HL-60 (cell line): ENCODE data around the gene PSAP.

Source experiments
- DNase-seq, 2 experiments: peaks; one replicate each; pipeline ENCODE4 v3.0.0-alpha.2; 2010 to 2020; ENCODE audit warnings: low read depth in 1 of 2, low spot score in 1 of 2
- H3K27ac ChIP-seq: fragments of 250-450 bp; sonication (Bioruptor Pico); replicated peaks from 2 replicates; pipeline ENCODE4 v1.5.1; 2020; ENCODE audit warnings: mild to moderate bottlenecking, moderate library complexity
- H3K27me3 ChIP-seq: fragments of 250-450 bp; sonication (Bioruptor Pico); 2 replicates; pipeline ENCODE4 v1.5.1; 2021; ENCODE audit warnings: mild to moderate bottlenecking, moderate library complexity; ENCODE audit not compliant: insufficient read depth, poor library complexity, severe bottlenecking
- H3K4me3 ChIP-seq: replicated peaks from 2 replicates; pipeline ENCODE4 v1.5.1; 2011; ENCODE audit warnings: mild to moderate bottlenecking, control low read depth, low read length; ENCODE audit not compliant: insufficient read depth
- GABPA ChIP-seq: IDR thresholded peaks from 2 replicates; pipeline ENCODE4 v1.6.1; 2012; ENCODE audit warnings: low read depth
- POLR2AphosphoS5 ChIP-seq: IDR thresholded peaks from 2 replicates; pipeline ENCODE4 v1.6.1; 2012; ENCODE audit warnings: low read depth
- SPI1 ChIP-seq: IDR thresholded peaks from 2 replicates; pipeline ENCODE4 v1.6.1; 2012; ENCODE audit warnings: low read depth, mild to moderate bottlenecking, borderline replicate concordance
- TF ChIP-seq, protein P1 (sequence below): IDR thresholded peaks from one replicate; pipeline ENCODE4 v1.5.1; 2011; ENCODE audit warnings: low read length, control low read depth, inconsistent platforms; ENCODE audit not compliant: insufficient read depth
- TF ChIP-seq, protein P2 (sequence below): IDR thresholded peaks from 2 replicates; pipeline ENCODE4 v1.6.1; 2012; ENCODE audit warnings: low read depth; ENCODE audit not compliant: insufficient replicate concordance

Gene PSAP

DNA sequence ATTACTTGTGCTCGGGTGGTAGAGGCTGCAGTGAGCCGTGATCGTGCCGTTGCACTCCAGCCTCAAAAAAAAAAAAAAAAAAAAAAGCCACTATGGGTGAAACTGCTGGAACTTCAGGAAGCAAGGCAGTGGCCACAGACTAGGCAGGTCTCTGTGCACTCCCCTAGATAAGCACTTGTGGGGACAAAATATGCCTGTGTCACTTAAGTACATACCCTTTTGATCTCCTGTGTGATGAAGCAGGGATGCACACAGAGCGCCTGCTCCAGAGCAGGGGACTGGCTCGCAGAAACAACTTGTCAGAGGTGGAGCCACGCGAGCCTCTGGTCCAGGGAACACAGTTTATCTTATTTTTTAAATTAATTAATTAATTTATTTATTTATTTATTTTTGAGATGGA is 42.9 kb upstream of the PSAP start:
- no peak overlapping the region for H3K27ac ChIP-seq
- TF ChIP-seq POLR2AphosphoS5 (no peak), SPI1 (no peak), GABPA (no peak)
- TF ChIP-seq, protein P1, sequence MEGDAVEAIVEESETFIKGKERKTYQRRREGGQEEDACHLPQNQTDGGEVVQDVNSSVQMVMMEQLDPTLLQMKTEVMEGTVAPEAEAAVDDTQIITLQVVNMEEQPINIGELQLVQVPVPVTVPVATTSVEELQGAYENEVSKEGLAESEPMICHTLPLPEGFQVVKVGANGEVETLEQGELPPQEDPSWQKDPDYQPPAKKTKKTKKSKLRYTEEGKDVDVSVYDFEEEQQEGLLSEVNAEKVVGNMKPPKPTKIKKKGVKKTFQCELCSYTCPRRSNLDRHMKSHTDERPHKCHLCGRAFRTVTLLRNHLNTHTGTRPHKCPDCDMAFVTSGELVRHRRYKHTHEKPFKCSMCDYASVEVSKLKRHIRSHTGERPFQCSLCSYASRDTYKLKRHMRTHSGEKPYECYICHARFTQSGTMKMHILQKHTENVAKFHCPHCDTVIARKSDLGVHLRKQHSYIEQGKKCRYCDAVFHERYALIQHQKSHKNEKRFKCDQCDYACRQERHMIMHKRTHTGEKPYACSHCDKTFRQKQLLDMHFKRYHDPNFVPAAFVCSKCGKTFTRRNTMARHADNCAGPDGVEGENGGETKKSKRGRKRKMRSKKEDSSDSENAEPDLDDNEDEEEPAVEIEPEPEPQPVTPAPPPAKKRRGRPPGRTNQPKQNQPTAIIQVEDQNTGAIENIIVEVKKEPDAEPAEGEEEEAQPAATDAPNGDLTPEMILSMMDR = no peak
- TF ChIP-seq, protein P2, sequence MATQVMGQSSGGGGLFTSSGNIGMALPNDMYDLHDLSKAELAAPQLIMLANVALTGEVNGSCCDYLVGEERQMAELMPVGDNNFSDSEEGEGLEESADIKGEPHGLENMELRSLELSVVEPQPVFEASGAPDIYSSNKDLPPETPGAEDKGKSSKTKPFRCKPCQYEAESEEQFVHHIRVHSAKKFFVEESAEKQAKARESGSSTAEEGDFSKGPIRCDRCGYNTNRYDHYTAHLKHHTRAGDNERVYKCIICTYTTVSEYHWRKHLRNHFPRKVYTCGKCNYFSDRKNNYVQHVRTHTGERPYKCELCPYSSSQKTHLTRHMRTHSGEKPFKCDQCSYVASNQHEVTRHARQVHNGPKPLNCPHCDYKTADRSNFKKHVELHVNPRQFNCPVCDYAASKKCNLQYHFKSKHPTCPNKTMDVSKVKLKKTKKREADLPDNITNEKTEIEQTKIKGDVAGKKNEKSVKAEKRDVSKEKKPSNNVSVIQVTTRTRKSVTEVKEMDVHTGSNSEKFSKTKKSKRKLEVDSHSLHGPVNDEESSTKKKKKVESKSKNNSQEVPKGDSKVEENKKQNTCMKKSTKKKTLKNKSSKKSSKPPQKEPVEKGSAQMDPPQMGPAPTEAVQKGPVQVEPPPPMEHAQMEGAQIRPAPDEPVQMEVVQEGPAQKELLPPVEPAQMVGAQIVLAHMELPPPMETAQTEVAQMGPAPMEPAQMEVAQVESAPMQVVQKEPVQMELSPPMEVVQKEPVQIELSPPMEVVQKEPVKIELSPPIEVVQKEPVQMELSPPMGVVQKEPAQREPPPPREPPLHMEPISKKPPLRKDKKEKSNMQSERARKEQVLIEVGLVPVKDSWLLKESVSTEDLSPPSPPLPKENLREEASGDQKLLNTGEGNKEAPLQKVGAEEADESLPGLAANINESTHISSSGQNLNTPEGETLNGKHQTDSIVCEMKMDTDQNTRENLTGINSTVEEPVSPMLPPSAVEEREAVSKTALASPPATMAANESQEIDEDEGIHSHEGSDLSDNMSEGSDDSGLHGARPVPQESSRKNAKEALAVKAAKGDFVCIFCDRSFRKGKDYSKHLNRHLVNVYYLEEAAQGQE = no peak
- no peak for DNase-seq

DNA sequence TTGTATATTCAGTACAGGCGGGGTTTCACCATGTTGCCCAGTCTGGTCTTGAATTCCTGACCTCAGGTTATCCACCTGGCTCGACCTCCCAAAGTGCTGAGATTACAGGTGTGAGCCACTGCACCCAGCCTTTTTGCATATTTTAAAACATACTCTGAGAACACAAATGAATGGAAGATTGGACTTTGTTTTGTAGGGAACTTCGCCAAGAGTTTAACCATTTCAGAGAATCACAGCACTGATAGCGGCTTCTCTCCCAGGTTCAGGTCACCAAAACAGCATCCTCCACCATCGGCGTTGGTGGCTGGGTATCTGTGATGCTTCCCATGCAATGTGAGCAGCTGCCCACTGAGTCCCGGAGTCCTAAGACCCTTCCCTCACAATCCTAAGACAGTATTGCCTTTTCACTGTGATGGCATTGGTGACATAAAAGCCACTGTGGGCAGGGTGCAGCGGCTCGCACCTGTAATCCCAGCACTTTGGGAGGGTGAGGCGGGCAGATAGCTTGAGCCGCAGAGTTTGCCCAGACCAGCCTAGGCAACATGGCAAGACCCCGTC is 42.3 kb upstream of the PSAP start:
- TF ChIP-seq, protein P1 = no peak
- TF ChIP-seq POLR2AphosphoS5 (no peak), SPI1 (no peak), GABPA (no peak)
- TF ChIP-seq, protein P2 = no peak
- H3K27ac ChIP-seq = no peak overlapping the region
- H3K4me3 ChIP-seq = no peak overlapping the region
- DNase-seq = no peak
- H3K27me3 ChIP-seq = no peaks in the 10 kb centered on the region

More for the DNA sequence above, 42.9 kb upstream of the PSAP start:
- Histone ChIP-seq H3K4me3 (no peak overlapping the region), H3K27me3 (no peaks in the 10 kb centered on the region)

DNA sequence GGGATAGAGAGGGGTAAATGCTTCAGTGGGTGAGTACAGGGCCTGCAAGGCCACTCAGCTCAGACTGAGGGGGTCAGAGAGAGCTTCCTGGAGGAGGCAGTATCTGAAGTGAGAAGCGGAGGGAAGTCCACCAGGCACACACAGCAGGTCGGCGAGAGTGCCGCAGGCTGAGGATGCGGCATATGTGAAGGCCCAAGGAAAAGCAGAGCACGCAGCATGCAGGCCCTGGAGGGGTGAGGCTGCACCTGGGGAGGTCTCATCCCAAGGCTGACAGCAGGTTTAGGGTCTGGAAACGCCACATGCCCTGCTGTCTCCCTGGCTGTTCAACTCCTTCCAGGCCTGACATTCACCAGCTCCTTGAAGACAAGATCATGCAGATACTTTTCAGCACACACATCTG is 40.4 kb upstream of the PSAP start:
- no peak overlapping the region for H3K27ac ChIP-seq
- TF ChIP-seq, protein P1 = no peak
- TF ChIP-seq, protein P2 = no peak
- no peak for TF ChIP-seq GABPA
- no peak for DNase-seq

More for the DNA sequence above, 40.4 kb upstream of the PSAP start:
- Histone ChIP-seq H3K27me3 (no peaks in the 10 kb centered on the region), H3K4me3 (no peak overlapping the region)
